ENCODE data around the gene LETM1. TPM values are rescaled to one million over a fixed set of nuclear protein-coding genes. Genes with fewer than 3 reads are reported as not detected.

The LETM1 gene
- total and polyA plus RNA-seq, 2 of the 13 experiments (the other 11 are each of a cell fraction or from before 2014, with no cell fraction given) = 9.7 to 41.6 TPM

GRCh38 chr4:1804638-1805492 lies 51.1 kb downstream of the LETM1 start:
- ChIA-PET POLR2A (interaction anchor here (0.9 to 8.0 kb wide), 6 partner anchors 9 to 59 kb away, joined by 3 to 119 read pairs (median 3); partner anchors contain the start of gene FGFR3), CTCF (ENCODE audit: low intra/inter-chr PET ratio, low total read pairs) (no interaction called here)
- Histone ChIP-seq H3K79me2 (ENCODE audit: insufficient read depth, low read length) (peaks cover 8% of the 10 kb centered on the region), H3K36me3 (replicated peaks in 1 of 2; ENCODE audit: control insufficient read depth in 1 of 2, insufficient read depth in 2 of 2, low read length in 2 of 2) (peaks cover 29 to 63% of the 10 kb centered on the region in 2 experiments), H3K27ac (ENCODE audit: extremely low read length, insufficient read depth, low read length) (peak overlapping the region; percentile 5), H3K4me3 (replicated peaks in 1 of 3; ENCODE audit: insufficient read depth in 1 of 3, low read depth in 2 of 3, low read length in 3 of 3) (no peak overlapping the region), H3K4me2 (ENCODE audit: low read depth, low read length) (no peak overlapping the region), H4K20me1 (ENCODE audit: insufficient read depth, low read length) (peaks cover 27% of the 10 kb centered on the region; the same call in 1 of the 2 replicates), H3K9me3 (ENCODE audit: low read length) (no peaks in the 10 kb centered on the region), H3K27me3 (ENCODE audit: control insufficient read depth in 1 of 2, insufficient read depth in 2 of 2, low read length in 2 of 2) (no peaks in the 10 kb centered on the region), H3K4me1 (ENCODE audit: insufficient read depth, low read length) (peaks cover 47% of the 10 kb centered on the region), H3K9ac (ENCODE audit: insufficient read depth, low read depth, low read length) (no peak overlapping the region), H2AFZ (ENCODE audit: low read length) (no peak overlapping the region)
- 96% methylated on average over 24 of the region's 37 CpGs for WGBS (ENCODE audit: low lambda C conversion rate)
- intact Hi-C loops (cut with micrococcal nuclease; ENCODE audit: unreplicated experiment) = no loop called here
- BruUV-seq (replicated peaks) = no TSS peak
- ATAC-seq (no peak), DNase-seq (ENCODE audit: low spot score) (no peak), FAIRE-seq (no peak)
- in situ Hi-C loops (cut with HindIII; ENCODE audit: extremely low pct_ligation_motif_present, low pct_unique_long_range_greater_than_20kb) = loop anchor here (10.0 kb wide), 1 partner anchor 50 kb away; no protein-coding TSS in a partner anchor
- TF ChIP-seq NR2C2 (CRISPR knock-in tag; IDR thresholded peaks at IDR 0.05; ENCODE audit: borderline replicate concordance) = no peak
- no peak for TF ChIP-seq FOSL2 (CRISPR knock-in tag; IDR thresholded peaks at IDR 0.05)
- TF ChIP-seq, protein P1, sequence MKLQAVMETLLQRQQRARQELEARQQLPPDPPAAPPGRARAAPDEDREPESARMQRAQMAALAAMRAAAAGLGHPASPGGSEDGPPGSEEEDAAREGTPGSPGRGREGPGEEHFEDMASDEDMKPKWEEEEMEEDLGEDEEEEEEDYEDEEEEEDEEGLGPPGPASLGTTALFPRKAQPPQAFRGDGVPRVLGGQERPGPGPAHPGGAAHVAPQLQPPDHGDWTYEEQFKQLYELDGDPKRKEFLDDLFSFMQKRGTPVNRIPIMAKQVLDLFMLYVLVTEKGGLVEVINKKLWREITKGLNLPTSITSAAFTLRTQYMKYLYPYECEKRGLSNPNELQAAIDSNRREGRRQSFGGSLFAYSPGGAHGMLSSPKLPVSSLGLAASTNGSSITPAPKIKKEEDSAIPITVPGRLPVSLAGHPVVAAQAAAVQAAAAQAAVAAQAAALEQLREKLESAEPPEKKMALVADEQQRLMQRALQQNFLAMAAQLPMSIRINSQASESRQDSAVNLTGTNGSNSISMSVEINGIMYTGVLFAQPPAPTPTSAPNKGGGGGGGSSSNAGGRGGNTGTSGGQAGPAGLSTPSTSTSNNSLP (IDR thresholded peaks at IDR 0.05; ENCODE audit: low read depth, low read length) = no peak
- TF ChIP-seq MAFF (IDR thresholded peaks at IDR 0.05; ENCODE audit: low read depth, low read length) = no peak
- TF ChIP-seq ZFP37 (CRISPR knock-in tag; IDR thresholded peaks at IDR 0.05; ENCODE audit: borderline replicate concordance) = no peak
- TF ChIP-seq MLXIP (CRISPR knock-in tag; IDR thresholded peaks at IDR 0.05; ENCODE audit: borderline replicate concordance) = no peak
- no peak for TF ChIP-seq IRF2 (CRISPR knock-in tag; IDR thresholded peaks at IDR 0.05)
- peak; percentile 81 for TF ChIP-seq RBFOX2 (IDR thresholded peaks at IDR 0.05; ENCODE audit: low read depth, low read length)
- TF ChIP-seq YEATS4 (CRISPR knock-in tag; IDR thresholded peaks at IDR 0.05; ENCODE audit: borderline replicate concordance) = no peak
- TF ChIP-seq RBM22 (optimal IDR thresholded peaks at IDR 0.05; ENCODE audit: low read length) = peak; percentile 61
- TF ChIP-seq TRIM24 (CRISPR knock-in tag; IDR thresholded peaks at IDR 0.05) = no peak
- no peak for TF ChIP-seq FOXM1 (CRISPR knock-in tag; IDR thresholded peaks at IDR 0.05)
- TF ChIP-seq ZBTB43 (CRISPR knock-in tag; conservative IDR thresholded peaks at IDR 0.05) = no peak
- TF ChIP-seq NONO (IDR thresholded peaks at IDR 0.05) = no peak
- 0 out of 2 replicates have a peak, but pooled peaks have one; percentile 11 for TF ChIP-seq NONO (CRISPR knock-in tag; conservative IDR thresholded peaks at IDR 0.05)
- TF ChIP-seq E2F5 (CRISPR knock-in tag; conservative IDR thresholded peaks at IDR 0.05) = no peak
